GM19467 (cell line): Measurements from ENCODE around the gene LHFPL6.

Experiments
- ATAC-seq: cut with Tn5 transposase; IDR thresholded peaks from one replicate; pipeline ENCODE4 v1.9.1; 2021; ENCODE audit warnings: mild to moderate bottlenecking, moderate library complexity; ENCODE audit not compliant: unreplicated experiment

Gene LHFPL6

DNA sequence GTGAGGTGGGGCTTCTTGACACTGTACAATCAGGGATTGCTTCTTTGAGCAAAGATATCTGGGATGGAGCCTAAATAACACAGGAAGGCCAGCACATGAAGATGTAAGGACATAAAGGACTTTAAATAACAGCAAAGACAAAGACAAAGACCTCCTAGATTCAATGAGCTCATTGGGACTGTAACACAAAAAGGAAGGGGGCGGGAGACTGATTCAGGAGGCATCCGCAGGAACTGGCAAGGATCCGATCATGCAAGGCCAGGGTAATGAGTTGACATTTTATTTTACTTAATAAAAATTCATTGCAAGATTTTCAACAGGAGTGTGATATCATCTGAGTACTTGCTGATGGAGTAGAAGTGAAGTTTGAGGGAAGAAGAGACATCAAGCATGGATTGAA is 121.5 kb downstream of the LHFPL6 start:
- ATAC-seq, result no peak

- no peak for ATAC-seq
These were observed 128.4 kb downstream of the LHFPL6 start for GRCh38 chr13:39474600-39474999.

DNA sequence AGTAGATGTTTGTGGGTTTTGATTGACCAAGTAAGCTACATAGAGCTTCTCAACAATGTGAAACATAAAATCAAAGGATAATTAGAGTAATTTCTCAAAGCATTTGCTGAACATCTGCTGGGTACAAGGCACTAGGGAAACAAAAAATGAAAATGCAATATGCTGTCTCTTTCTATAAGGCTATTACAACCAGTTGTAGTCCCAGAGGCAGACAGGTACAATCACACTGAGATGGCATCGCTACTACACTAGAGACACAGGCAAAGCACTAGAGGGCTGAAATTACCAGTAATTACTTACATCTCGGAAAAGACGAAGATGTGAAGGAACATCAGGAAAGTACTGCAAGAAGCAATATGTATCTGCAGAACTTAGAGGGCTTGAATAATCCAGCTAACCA is 133.3 kb downstream of the LHFPL6 start:
- no peak for ATAC-seq

- no peak for ATAC-seq
These were observed 134.7 kb downstream of the LHFPL6 start for GRCh38 chr13:39468306-39468705.

- no peak for ATAC-seq
These were observed 139.4 kb downstream of the LHFPL6 start for GRCh38 chr13:39463611-39464010.

DNA sequence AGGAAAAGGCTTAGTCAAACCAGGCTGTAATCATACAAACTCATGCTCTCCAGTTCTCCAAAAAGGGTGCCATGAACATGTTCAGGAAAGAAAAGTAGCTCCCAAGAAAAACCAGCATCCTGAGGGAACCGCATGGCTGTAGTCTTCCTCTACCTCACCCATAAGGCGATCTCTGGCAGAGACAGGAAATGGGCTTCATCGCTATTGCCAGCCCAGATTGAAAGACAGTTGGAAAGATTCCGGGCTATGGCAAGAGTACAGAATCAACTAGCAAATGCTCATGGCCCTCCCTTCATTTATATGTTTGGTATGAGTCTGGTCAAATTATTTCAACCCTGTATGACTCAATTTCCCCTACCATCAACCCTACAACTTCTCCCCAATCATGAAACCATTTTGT is 140.1 kb downstream of the LHFPL6 start:
- no peak for ATAC-seq

DNA sequence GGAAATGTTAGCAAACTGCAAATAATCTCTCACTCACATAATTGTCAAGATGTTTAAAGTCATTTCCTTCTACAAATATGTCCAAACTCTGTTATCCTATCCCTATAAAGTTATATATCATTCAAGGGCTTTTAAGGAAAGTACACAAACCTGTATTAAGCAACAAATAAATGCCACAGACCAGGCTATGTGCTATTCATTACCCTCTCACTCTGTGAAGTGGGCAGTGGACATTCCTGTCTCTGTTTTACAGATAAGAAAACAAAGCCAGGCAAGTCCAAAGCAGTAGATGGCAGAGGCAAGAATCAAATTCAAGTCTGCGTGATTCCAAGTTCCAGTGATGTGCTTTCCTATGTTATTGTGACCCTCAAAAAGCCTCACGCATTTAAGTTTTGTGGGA is 140.6 kb downstream of the LHFPL6 start:
- ATAC-seq, result no peak

GRCh38 chr13:39461685-39462266 is 141.2 kb downstream of the LHFPL6 start:
- no peak for ATAC-seq

GRCh38 chr13:39457274-39457673 is 145.7 kb downstream of the LHFPL6 start:
- no peak for ATAC-seq

- ATAC-seq, result no peak
These were observed 147.3 kb downstream of the LHFPL6 start for GRCh38 chr13:39455521-39456175.

GRCh38 chr13:39452834-39453233 is 150.2 kb downstream of the LHFPL6 start:
- ATAC-seq, result no peak

DNA sequence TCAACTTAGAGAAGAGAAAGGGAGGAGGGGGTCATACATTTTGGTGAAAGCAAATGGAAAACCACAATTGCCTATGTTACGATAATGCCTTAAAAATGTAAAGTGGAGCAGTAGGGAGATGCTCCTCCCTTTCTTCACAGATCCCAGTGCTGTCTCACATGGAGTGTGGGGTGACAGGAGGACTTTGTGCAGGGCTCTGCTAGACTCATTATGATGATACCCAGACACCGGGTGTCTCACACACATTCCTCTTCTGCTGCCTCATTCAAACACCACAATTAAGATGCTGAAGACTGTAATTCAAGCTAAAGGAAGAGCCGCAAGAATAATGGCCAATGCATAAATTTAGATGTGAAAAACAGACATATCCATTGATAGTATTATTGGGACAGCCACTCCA is 150.6 kb downstream of the LHFPL6 start:
- ATAC-seq, result no peak

GRCh38 chr13:39451860-39452301 is 151.1 kb downstream of the LHFPL6 start:
- ATAC-seq, result no peak

DNA sequence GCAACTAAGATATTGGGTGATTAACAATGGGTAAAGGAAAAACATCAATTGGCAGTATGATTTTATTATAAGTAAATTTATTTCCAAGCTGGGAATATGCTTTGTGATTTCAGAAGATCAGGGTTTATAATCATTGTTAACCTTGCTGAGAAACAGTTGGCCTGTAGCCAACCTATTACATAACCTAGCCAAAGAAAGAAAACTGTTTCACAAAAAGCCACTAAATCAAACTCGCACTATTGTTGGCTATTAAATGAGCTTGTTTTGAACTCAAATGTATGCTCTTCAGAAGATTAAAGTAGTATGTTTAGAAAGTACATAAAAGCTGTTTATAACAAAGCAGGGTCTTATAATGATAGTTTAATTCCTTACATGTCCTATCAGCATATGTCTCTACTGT is 151.7 kb downstream of the LHFPL6 start:
- no peak for ATAC-seq

DNA sequence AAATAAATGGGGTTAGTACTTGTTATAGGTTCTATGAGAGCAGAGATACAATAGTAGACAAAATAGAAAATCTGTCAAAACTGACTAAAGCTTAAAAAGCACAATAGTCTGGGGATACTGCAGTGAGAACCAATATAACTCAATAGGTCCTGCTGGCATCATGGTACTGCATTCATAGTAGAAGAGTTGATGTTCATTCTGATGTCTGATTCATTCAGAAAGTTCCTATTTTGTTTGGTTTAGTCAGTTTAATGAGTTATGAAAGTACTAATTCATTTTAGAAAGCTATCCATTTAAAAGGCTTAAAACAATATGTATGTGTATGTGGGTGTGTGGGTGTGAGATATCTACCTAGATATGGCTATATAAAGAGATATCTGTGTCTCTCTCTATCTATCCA is 152.8 kb downstream of the LHFPL6 start:
- ATAC-seq, result no peak

GRCh38 chr13:39448834-39449233 is 154.2 kb downstream of the LHFPL6 start:
- ATAC-seq, result no peak

DNA sequence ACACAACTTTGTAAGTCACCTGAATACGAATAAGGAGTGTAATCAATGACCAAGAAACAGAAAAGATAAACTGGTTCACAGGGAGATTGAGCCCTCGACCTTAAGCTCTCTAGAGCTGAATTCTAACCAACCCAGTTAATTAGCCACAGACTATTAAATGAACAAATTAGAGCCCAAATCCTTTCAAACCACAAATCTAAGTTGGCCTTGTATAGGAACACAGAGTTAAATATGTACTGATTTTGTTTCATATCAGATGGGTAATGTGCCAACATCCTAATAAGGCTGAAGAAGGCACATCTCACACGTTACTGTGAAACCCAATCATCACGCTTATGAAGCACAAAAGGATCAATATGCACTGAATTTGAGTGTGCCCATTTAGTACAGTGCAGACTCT is 156.1 kb downstream of the LHFPL6 start:
- no peak for ATAC-seq

DNA sequence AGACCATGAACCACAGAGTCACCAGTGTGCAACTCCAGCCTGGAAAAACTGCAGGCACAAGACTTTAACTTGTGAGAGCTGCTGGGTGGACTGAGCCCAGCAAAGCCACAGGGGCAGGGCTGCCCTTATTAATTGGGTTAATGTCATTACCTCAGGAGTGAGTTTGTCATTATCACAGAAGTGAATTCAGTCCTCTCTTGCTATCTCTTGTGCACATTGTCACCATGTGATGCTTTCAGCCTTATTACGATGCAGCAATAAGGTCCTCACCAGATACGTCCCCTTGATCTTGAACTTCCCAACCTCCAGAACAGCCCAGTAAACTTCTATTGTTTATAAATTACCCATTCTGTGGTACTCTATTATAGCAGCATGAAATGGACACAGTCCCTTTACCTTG is 158.1 kb downstream of the LHFPL6 start:
- ATAC-seq, result no peak

DNA sequence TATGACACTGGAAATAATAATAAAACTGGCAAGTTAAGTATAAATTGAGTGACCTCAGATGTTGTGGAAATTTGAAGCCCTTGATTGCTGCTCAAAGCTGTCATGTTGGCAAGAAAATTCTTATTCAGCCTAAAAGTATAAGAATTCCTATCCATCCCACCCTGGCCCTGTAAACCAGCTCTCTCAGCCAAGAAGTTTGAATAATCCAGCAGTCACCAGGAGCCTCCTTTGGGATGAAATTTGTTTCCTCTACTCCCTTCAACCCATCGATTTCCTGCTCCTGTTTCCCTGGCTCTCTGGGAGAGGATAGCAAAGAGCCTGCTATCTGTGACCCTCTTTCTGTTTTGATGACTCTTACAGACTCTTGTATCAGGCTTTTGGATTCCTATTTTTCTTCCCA is 169.3 kb downstream of the LHFPL6 start:
- no peak for ATAC-seq

DNA sequence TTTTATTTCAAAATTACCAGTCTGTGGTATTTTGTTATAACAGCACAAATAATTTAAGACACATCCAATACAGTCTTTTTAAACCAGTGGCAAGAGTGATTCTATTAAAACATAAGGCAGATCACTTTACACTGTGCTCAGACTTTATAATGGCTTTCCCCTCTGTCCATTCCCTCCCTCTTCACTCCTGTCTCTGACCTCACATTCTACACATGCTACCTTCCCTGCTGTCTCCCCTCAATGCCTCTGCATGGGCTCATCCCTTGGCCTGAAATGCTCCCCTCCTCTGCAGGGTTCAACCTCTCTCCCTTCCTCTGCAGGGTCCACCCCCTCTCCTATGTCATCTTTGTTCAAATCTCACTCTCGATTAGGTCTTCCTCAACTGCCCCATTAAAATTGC is 170.8 kb downstream of the LHFPL6 start:
- no peak for ATAC-seq

- no peak for ATAC-seq
These were observed 180.0 kb downstream of the LHFPL6 start for GRCh38 chr13:39422845-39423565.

DNA sequence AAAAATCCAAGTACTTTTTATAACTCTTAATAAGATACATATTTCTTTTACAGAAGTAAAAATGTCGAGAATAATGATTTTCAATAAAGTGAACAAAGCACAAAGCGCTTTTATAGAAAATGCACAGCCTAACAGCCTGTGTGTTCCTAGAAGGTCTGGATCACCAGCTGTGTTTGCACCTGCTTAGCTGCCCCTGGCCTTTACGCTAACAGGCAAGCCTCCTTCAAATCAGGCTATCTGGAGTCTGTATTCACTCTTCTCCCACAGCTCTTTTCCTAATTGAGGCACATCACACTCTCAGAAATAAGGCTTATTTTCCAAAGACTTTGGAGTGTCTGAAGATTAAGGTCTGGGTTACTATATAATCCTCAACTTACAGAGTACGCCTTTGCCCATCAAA is 183.1 kb downstream of the LHFPL6 start:
- ATAC-seq, result no peak
